ENCODE results near the gene BTBD18. TPM values are rescaled to one million over a fixed set of nuclear protein-coding genes. Genes with fewer than 3 reads are reported as not detected.

The BTBD18 gene
- polyA plus RNA-seq, 3 donors = 0.10 TPM; not detected in 2

- peak in 1 of 3 donors; percentile 63 for DNase-seq
- no peaks in the 10 kb centered on the region for H3K9me3 ChIP-seq (replicated peaks in 1 of 2; ENCODE audit: control insufficient read depth in 1 of 2, insufficient read depth in 1 of 2, low read length in 2 of 2)
- no peaks in the 10 kb centered on the region for H3K27me3 ChIP-seq (ENCODE audit: control insufficient read depth in 2 of 2, insufficient read depth in 2 of 2, low read length in 2 of 2)
- peak overlapping the region; percentile 72 for H3K9ac ChIP-seq (ENCODE audit: insufficient read depth, low read length, poor library complexity, severe bottlenecking)
- no peak overlapping the region for H2AFZ ChIP-seq (ENCODE audit: insufficient read depth, low read depth, low read length, poor library complexity, severe bottlenecking)
- intact Hi-C loops (cut with micrococcal nuclease) = loop anchor here in 1 of 2 donors (2.0 to 10.0 kb wide), 3 partner anchors 53 to 781 kb away; partner anchors contain the start of genes LPXN, SELENOH and ZFP91
- no peaks in the 10 kb centered on the region for H3K9me3 Mint-ChIP-seq
- H3K27ac ChIP-seq (ENCODE audit: low read depth in 1 of 2, low read length in 2 of 2) = peak overlapping the region in 1 of 2 donors; percentile 94
- H3K36me3 Mint-ChIP-seq = peaks cover 42 to 48% of the 10 kb centered on the region in 2 donors
- H3K4me1 ChIP-seq (ENCODE audit: control insufficient read depth in 1 of 2, insufficient read depth in 2 of 2, low read length in 2 of 2) = peaks cover 47 to 63% of the 10 kb centered on the region in 2 donors
- peaks cover 17 to 21% of the 10 kb centered on the region in 2 donors for H3K36me3 ChIP-seq (replicated peaks in 1 of 2; ENCODE audit: control insufficient read depth in 1 of 2, insufficient read depth in 2 of 2, low read length in 2 of 2)
- peak overlapping the region; percentile 97 to 99 (median 98) for H3K27ac Mint-ChIP-seq
- peaks cover 55% of the 10 kb centered on the region for H3K4me1 Mint-ChIP-seq
- H3K4me3 ChIP-seq (replicated peaks in 1 of 3; ENCODE audit: low read depth in 2 of 3, low read length in 3 of 3) = peak overlapping the region in 1 of 3 experiments; percentile 66
- peaks cover 9% of the 10 kb centered on the region for H4K20me1 ChIP-seq (ENCODE audit: insufficient read depth, low read length)
- peak overlapping the region in 1 of 2 donors; percentile 89 for H3K4me3 Mint-ChIP-seq
- no CpG with 5 or more reads among the region's 8 CpGs for WGBS (ENCODE audit: insufficient coverage)
- no peak for TF ChIP-seq CTCF (IDR thresholded peaks at IDR 0.05)
- H3K27me3 Mint-ChIP-seq (ENCODE audit: low read depth in 3 of 3) = peaks cover 0 to 5% (median 3%) of the 10 kb centered on the region in 3 donors
- peaks cover 41% of the 10 kb centered on the region for H3K79me2 ChIP-seq (ENCODE audit: insufficient read depth, low read length)
- peak overlapping the region; percentile 81 for H3K4me2 ChIP-seq (replicated peaks; ENCODE audit: extremely low read depth, low read length, poor library complexity, severe bottlenecking)
These were observed 41.9 kb upstream of the BTBD18 start for GRCh38 chr11:57793351-57794115.

- Histone ChIP-seq H3K4me1 (ENCODE audit: control insufficient read depth in 1 of 2, insufficient read depth in 2 of 2, low read length in 2 of 2) (peaks cover 48 to 63% of the 10 kb centered on the region in 2 donors), H3K79me2 (ENCODE audit: insufficient read depth, low read length) (peaks cover 41% of the 10 kb centered on the region), H3K9ac (ENCODE audit: insufficient read depth, low read length, poor library complexity, severe bottlenecking) (peak overlapping the region; percentile 72), H3K4me2 (replicated peaks; ENCODE audit: extremely low read depth, low read length, poor library complexity, severe bottlenecking) (peak overlapping the region; percentile 81), H2AFZ (ENCODE audit: insufficient read depth, low read depth, low read length, poor library complexity, severe bottlenecking) (no peak overlapping the region), H3K4me3 (replicated peaks in 1 of 3; ENCODE audit: low read depth in 2 of 3, low read length in 3 of 3) (peak overlapping the region; percentile 25 to 66 (median 26)), H4K20me1 (ENCODE audit: insufficient read depth, low read length) (peaks cover 9% of the 10 kb centered on the region), H3K27me3 (ENCODE audit: control insufficient read depth in 2 of 2, insufficient read depth in 2 of 2, low read length in 2 of 2) (no peaks in the 10 kb centered on the region), H3K36me3 (replicated peaks in 1 of 2; ENCODE audit: control insufficient read depth in 1 of 2, insufficient read depth in 2 of 2, low read length in 2 of 2) (peaks cover 17 to 21% of the 10 kb centered on the region in 2 donors), H3K9me3 (replicated peaks in 1 of 2; ENCODE audit: control insufficient read depth in 1 of 2, insufficient read depth in 1 of 2, low read length in 2 of 2) (no peaks in the 10 kb centered on the region), H3K27ac (ENCODE audit: low read depth in 1 of 2, low read length in 2 of 2) (peak overlapping the region; percentile 87 to 94)
- intact Hi-C loops (cut with micrococcal nuclease) = loop anchor here in 1 of 2 donors (2.0 to 10.0 kb wide), 3 partner anchors 52 to 782 kb away; partner anchors contain the start of genes LPXN, SELENOH and ZFP91
- Mint-ChIP-seq H3K27ac (peak overlapping the region; percentile 97 to 99 (median 98)), H3K4me3 (peak overlapping the region; percentile 70 to 89), H3K9me3 (no peaks in the 10 kb centered on the region), H3K27me3 (ENCODE audit: low read depth in 3 of 3) (peaks cover 0 to 3% (median 3%) of the 10 kb centered on the region in 3 donors), H3K4me1 (peaks cover 57% of the 10 kb centered on the region), H3K36me3 (peaks cover 37 to 42% of the 10 kb centered on the region in 2 donors)
- DNase-seq = peak; percentile 67 to 94 (median 90)
- TF ChIP-seq CTCF (IDR thresholded peaks at IDR 0.05) = no peak
These were observed 41.3 kb upstream of the BTBD18 start for GRCh38 chr11:57792870-57793269.
